C1 segment of cervical spinal cord (tissue), 14 donors: ENCODE data around the gene RUNX1.

ENCODE experiments used
- DNase-seq, 14 donors: peaks; one replicate each; lab custom pipeline; 2025; lab: John Stamatoyannopoulos, UW

Gene RUNX1

DNA sequence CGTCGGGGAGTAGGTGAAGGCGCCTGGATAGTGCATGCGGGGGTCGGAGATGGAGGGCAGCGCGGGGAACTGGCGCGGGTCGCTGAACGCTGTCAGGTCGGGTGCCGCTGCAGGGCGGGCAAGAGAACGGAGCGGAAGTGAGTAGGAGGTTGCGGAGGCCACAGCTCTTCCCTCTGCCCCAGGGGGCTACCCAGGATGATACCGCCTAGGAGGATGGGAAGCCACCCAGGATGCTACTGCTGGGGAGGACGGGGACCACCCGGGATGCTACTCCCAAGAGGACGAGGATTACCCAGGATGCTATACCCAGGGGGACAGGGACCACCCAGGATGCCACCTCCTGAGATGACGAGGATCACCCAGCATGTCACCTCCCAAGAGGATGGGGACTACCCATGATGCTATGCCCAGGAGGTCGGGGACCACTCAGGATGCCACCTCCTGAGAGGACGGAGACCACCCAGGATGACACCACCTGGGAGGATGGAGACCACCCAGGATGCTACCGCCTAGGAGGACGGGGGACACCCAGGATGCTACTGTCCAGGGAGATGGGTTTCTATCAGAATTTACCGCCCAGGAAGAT is 256.5 kb downstream of the RUNX1 start:
- DNase-seq: no peak

DNA sequence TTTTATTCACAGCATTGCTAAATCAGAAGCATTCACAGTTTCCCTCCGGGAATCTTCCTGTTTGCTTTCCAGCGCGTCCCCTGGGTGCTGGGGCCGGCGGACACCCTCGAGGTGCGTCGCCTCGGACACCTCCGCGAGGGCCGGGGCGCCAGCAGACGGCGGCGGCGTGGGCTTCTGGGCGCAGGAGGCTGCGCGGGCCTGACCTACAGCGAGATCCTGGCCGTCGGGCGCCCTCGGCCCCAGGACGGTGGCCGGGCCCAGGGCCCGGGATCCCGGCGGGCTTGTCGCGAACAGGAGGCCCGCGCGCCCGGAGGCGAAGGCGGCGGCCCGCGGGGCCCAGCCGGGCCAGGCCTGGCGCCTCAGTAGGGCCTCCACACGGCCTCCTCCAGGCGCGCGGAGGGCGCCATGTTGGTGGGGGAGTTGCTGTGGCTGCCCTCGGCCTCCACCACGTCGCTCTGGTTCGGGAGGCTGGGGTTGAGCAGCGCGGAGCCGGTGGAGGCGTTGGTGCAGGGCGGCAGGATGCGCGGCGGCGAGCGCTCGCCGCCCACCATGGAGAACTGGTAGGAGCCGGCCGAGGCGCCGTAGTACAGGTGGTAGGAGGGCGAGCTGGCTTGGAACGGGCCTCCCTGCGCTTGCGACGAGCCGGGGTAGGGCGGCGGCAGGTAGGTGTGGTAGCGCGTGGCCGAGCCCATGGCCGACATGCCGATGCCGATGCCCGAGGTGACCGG is 257.2 kb downstream of the RUNX1 start:
- no peak for DNase-seq

DNA sequence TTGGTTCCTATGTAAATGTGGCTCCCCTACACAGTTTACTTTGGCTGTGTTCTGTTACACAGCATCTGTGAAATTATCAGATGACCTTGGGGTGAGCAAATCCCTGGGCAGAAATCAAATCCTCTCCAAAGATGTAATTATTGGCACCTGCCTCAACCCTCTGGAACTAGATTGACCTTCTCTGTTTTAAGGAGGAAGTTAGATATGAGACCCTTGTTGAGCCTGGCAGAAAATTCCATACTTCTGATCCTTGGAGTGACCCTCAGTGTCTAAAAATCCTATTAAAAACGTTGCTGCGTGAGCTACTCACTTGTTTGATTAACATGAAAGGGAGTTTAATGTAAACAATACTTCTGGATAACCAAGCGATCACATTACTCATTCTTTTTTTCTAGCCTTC is 258.3 kb downstream of the RUNX1 start:
- no peak for DNase-seq

DNA sequence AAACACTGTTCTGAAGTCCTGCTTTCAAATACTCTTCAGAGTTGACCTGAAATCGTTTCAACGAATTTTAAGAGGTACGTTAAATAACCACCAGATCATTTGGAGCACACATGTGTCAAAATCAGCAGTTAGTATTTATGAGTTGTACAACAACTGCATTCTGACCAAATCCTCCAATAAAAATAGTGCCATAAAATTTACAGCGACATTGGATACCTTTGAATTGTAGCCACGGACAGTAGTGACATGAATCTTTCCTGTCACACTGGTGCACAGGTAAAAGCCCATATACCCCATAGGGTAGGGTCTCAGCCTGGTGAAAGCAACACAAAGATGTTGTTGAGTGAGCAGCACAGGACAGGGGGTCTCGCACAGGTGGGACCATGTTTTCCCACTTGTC is 258.8 kb downstream of the RUNX1 start:
- DNase-seq: no peak

DNA sequence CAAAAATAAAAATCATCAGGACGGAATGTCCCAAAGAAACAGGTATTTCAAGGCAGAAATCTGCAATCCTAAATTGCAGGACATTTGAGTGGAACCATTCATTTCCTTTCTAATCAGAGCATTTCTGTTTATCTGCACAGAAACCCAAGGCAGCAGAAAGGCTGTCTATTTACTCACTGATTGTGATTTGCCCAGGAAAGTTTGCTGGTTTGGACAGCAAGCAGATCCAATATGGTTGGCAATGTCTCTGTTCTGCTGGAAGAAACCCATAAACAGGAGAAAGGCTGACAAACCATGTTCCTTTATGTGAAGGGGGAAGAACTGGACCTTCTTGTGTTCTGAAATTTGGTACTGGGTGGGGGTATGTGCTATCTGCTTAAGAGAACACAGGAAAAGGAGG is 260.2 kb downstream of the RUNX1 start:
- DNase-seq: no peak

DNA sequence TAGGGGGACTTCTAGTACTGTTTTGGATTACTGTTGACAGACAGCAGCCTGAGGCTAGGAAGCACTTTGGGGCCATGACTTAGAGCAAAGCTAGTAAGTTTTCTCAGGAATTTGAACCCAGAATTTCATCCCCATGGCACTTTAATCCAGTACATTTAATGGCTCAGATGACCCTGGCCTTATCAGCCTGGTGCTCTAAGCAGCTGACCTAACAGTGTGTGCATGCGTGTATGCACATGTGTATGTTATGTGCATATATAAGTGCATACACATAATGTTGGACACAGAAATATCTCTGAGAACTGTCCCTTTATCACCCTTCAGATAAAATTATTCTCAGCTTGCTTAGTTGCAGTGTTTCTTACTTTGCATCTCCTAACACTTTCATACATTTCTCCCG is 265.3 kb downstream of the RUNX1 start:
- DNase-seq: no peak

DNA sequence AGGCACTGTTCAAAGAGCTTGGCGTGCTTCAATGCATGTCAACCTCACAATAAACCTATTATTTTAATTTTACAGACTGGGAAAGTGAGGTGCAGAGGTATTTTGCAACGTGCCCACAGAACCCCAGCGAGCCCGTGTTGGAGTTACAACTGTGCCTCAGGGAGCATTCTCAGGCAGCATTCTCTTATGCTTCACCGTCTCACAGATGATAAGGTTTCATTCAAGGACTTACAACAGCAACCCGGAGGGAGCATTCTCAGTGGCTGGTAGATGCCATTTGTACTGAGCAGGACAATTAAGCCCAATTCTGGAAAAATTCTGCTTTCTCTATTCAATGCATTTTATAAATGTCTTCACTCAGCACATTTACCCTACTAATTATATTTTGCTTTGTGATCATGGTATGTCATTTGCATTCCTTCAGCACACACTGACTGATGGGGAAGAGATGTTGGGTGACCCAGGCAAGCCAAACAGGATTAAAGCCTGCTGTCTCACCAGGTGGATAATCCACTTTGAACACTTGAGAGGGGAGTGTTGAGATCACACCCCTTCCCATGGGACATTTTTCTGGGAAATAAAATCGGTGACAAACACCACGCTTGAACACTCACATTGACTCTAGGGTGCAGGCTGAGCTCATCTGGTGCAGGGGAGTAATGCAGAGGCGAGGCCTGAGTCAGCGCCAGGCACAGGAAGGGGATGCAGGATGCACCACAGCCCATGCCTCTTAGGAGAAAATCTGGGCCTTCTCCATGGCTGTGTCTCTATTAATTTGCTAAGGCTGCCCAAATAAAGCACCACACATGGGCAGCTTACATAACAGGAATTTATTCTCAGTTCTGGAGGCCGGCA is 266.4 kb downstream of the RUNX1 start:
- DNase-seq: no peak

DNA sequence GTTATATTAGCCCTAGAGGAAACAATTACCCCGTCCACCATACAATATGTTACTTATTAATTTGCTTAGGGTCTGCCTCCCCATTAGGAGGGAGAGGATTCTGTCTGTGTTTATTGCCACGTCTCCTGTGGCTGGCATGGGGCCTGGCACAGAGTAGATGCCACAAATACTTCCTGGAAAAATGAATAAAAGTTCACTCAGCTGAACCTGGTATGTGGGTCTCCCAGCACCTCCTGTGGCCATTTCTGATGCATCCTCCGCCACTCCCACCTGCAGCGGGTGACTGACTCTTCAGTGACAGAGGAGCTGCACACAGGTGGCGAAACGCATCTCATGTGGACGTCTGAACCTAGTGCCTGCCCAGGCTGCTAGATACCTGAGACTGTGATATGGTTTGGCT is 267.6 kb downstream of the RUNX1 start:
- DNase-seq: no peak

DNA sequence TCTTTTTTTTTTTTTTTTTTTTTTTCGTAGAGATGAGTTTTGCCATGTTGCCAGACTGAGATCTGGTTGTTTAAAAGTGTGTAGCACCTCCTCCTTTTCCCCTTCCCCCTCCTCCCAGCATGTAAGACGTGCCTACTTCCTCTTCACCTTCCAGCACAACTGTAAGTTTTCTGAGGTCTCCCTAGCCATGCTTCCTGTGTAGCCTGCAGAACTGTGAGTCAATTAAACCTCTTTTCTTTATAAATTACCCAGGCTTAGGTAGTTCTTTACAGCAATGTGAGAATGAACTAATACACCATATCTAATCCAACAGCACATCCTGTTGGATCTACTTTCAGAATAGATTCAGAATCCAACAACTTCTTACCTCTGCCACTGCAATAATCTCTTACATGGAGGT is 269.2 kb downstream of the RUNX1 start:
- no peak for DNase-seq

DNA sequence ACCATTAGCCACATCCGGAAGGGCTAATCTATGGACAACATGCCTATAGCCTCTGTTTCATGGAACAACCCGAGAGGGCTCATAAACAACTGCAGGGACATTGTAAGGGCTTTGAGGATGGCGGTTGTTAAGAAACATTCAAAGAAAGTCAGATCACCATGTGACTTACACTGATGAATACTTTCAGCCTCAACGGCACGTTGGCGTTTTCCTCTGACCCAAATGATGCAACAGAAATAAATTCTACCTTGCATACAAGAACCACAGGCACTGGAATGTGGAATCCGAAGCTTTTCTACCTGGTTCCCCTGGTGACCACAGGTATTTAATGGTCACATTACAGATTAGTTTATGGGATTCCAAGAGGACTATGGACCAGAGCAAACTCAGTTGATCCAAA is 273.3 kb downstream of the RUNX1 start:
- no peak for DNase-seq

DNA sequence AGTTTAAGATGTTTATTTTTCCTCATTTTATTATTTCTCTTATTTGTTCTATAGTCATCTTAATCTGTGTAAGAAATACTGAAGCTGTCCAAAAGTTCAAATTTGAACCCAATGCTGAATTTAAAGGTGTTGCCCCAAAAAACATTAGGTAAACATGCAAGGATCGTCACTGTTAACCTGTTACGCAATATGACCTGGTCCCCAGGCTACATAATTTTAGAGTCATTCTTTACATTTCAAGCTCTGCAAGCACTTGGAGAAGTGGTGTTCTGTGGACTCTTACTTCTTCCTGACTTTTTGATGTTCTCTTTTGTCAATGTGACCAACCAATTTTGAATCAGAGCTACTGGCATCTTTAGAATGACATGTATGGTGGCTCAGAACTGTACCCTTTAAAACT is 274.4 kb downstream of the RUNX1 start:
- DNase-seq: no peak

DNA sequence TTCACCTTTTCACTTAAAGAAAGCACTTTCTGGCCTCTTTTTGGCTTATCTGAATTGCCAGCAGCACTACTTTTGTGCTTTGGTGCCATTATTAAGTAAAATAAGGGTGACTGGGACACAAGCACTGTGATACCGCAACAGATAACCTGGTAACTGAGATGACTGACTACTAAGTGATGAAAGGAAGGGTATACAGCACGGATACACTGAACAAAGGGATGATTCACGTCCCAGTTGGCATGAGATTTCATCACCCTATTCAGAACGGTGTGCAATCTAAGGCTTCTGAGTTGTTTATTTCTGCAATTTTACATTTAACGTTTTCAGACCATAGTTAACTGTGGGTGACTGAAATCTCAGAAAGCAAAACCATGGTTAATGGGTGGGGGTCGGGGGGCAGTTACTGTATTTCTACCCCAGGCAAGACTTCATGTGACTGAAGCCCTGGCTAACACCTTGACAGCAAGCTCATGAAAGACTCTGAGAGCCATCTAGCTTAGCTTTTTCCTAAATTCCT is 277.5 kb downstream of the RUNX1 start:
- DNase-seq: no peak

DNA sequence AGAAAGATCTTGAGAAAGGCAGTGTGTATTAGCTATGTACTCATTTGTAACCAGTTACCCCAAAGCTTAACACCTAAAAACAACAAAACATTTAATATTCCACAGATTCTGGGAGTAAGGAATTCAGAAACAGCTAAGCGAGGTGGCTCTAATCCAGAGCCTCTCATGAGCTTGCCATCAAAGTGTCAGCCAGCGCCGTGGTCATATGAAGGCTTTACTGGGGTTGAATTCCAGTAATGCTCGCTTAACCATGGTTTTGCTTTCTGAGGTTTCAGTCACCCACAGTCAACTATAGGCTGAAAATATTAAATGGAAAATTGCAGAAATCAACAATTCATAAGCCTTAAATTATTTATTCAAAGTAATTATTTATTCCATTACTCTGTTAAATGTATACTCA is 278.5 kb downstream of the RUNX1 start:
- DNase-seq: no peak

DNA sequence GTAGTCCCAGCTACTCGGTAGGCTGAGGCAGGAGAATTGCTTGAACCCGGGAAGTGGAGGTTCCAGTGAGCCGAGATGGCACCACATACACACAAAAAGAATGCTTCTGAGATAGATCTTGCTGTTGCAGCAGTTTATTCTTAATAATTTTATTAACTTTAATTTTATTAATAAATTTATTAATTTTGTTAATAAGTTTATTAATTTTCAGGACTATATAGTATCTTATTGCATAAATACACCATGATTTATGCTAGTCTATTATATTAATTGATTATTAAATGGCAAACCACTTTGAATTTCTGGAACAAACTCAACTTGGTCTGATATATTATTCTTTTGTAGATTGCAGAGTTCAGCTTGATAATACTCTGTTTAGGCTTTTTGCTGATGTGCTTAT is 280.8 kb downstream of the RUNX1 start:
- DNase-seq: no peak

DNA sequence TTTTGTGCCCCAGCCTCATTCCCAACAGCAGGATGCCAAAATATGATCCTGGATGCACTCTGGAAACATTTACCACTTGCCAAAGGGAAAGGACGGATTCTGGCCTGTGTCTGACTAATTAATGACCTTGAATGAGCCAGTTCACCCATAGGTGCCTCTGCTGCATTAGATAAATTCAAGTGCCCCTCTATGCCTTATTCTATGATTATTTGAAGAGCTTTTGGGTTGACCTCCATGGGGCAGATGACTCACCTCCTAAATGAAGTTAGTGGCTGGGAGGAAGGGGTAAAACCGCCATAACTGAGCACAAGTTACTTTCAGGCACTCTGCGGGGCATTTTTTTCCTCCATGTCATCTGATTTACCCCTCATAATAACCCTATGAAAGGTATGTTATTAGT is 282.2 kb downstream of the RUNX1 start:
- DNase-seq: no peak

DNA sequence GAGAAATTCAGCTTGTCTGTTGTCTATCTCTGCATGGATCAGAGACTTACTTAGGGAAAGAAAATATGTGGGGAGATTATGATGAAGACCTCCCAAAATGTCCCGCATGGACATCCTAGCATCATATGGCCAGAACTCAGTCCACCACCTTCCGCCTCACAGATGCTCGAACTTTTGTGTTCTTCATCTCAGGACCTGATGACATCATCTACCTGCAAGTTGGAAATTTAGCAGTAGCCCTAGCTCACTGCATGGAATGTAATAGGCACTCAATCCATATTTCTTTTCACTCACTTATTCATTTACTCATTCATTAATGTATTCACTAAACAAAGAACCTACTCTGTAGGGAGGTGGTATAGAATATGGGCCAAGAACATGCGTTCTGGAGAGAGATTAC is 283.5 kb downstream of the RUNX1 start:
- no peak for DNase-seq

DNA sequence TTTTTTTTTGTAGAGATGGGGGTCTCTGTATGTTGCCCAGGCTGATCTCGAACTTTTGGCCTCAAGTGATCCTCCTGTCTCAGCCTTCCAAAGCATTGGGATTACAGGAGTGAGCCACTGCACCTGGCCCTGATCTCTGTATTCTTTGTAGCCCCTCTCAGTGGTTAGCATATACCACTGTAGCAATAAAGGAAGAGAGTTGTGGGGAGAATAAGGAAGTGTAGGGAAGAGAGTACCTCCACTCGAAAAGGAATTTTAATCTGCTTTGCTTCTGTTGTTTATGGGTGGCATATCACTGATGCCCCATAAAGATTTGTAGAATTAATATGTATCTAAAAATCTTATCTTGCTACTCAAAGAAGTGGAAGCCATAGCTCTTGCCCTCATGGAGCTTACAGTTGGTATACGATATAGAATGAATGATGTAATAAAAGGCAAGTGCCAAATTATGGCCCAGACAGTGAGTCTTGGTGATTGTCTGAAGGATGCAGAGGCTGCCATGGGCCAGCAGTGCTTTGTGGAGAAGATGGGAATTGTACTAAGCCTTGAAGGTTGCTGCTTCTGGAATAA is 284.3 kb downstream of the RUNX1 start:
- no peak for DNase-seq

DNA sequence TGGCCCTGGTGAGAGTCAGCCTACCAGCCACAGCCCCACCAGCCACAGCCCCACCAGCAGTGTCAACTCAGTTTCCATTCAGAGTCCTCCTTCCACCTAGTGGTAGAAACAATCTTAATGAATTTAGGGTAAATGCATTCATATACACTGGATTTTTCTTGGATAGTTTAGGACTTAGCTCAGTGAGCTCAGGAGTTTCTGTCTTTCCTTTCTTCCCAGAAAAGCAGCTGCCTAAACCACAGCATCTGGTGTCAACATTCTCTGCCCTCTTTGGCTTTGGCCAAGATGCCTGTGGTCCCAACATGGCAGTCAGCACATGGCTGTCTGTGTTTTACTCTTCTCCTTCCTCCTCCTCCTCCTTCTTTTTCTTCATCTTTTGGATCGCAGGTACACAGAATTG is 286.3 kb downstream of the RUNX1 start:
- no peak for DNase-seq

DNA sequence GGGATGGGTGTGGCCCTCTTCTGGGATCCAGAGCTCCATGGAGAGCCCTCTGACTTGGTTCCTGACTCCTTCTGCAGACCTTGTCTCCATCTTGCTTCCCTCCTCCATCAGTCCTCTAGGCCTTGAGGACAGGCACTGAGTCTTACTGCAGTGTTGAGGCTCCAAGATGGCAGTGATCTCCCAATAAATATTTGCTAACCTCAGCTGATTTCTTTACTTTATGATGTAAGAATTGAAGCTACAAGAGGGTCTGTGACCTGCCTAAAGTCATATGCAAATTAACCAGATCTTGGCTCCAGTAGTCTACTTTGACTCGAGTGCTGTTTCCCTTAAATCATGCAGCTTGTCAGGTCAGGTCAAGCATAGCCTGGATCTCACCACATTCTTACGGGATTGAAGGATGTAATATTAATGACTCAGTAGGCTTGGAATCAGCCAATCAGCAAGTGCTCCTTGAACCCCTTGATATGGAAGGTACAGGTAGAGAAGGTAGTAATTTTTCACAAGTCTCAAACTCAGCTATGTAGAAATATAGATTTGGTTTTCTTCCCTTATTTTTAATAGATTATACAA is 287.3 kb downstream of the RUNX1 start:
- no peak for DNase-seq

DNA sequence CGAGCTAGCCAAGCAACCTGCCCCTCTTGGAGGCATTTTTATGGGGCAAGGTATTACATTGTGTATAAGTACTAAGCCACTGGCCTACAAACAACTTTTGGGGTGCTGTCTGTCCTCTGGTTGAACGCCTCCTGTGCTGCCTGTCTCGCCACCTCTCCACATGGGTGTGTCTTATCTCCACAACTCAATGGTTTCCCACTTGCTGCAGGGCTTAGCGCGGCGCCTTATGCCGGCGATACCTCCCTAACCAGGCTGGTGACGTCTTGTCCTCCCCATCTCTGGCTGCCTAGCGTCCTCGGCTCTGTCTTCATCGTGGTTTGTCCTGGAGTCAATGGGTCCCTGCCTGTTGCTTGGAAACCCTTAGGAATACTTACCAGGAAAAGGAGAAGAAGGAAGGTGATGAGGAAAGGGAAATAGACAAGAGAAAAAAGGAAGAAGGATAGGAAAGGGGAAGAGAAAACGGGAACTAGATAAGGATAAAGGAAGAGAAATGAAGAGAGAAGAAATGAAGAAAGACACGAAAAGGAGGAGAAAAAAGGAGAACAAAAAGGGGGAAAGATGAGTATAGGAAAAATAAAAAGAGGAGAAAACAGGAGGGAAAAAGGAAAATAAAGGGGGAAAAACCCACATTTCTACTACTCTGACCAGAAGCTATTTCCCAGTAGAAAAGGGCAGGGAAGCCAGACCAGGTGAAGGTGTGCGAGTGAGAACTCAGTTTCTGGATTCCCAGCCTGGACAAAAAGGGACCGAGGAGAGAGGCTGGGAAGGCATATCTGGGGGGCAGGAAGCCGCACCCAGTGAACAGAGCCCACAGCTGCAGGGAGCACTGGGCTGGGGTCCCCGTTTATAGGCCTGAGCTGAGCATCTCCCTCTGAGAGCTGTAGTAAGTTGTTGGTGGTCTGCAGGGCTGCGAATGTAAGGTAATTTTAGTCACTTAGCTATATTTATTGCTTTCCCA is 294.1 kb downstream of the RUNX1 start:
- no peak for DNase-seq

DNA sequence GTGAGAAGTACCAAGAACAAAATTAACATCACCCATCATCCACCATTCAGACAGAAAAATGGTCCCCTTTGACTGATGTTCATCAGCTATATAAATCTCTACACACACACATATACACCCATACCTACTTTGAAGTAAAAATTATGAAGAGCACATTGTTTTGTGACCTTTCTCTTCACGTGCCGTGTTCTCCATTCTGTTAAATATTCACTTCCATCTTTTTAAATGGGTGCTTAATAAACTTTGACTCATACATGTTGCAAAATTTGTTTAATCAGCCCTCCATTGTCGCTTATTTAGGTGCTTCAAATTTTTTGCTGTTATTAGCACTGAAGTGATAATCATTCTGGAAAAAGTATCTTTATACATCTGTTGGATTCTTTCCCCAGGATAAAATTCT is 300.2 kb downstream of the RUNX1 start:
- no peak for DNase-seq
